HFF-Myc (cell line): Measurements from ENCODE around the gene HNRNPAB.

Experiments
- DNase-seq: peaks from one replicate; pipeline ENCODE4 v3.0.0-alpha.2; 2011; ENCODE audit warnings: low read depth; ENCODE audit errors: extremely low read depth
- H3K4me3 ChIP-seq: replicated peaks from 2 replicates; pipeline ENCODE4 v1.5.1; 2011; ENCODE audit warnings: low read depth, mild to moderate bottlenecking, control low read depth, low read length
- TF ChIP-seq, protein P1 (sequence below): IDR thresholded peaks from 2 replicates; pipeline ENCODE4 v1.5.1; 2012; ENCODE audit warnings: mild to moderate bottlenecking, low read depth, low read length, control low read depth; ENCODE audit errors: missing control alignments

HNRNPAB gene

GRCh38 chr5:178234750-178235587 lies 30.6 kb downstream of the HNRNPAB start:
- TF ChIP-seq, protein P1, sequence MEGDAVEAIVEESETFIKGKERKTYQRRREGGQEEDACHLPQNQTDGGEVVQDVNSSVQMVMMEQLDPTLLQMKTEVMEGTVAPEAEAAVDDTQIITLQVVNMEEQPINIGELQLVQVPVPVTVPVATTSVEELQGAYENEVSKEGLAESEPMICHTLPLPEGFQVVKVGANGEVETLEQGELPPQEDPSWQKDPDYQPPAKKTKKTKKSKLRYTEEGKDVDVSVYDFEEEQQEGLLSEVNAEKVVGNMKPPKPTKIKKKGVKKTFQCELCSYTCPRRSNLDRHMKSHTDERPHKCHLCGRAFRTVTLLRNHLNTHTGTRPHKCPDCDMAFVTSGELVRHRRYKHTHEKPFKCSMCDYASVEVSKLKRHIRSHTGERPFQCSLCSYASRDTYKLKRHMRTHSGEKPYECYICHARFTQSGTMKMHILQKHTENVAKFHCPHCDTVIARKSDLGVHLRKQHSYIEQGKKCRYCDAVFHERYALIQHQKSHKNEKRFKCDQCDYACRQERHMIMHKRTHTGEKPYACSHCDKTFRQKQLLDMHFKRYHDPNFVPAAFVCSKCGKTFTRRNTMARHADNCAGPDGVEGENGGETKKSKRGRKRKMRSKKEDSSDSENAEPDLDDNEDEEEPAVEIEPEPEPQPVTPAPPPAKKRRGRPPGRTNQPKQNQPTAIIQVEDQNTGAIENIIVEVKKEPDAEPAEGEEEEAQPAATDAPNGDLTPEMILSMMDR = peak; percentile 83
- no peak overlapping the region for H3K4me3 ChIP-seq

DNA sequence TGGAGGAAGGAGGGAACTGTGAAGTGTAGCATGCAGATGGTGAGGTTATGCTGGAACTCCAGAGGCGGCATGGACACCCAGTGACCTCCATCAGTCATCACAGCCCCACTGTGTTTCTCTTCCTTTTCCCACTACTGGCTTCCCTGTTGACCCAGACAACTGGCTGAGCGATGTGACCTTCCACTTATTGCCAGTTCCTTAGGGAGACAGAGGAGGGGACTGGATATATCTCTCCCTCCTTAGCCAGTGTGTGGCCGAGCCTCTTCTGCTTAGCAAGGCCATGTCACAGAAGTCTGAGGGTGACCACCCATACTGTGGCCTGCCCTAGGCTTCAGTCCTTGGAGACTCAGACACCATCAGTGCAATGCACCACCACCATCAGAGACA lies 31.2 kb downstream of the HNRNPAB start:
- TF ChIP-seq, protein P1 = no peak
- no peak overlapping the region for H3K4me3 ChIP-seq
- DNase-seq = no peak

More at GRCh38 chr5:178234750-178235587, 30.6 kb downstream of the HNRNPAB start:
- no peak for DNase-seq

DNA sequence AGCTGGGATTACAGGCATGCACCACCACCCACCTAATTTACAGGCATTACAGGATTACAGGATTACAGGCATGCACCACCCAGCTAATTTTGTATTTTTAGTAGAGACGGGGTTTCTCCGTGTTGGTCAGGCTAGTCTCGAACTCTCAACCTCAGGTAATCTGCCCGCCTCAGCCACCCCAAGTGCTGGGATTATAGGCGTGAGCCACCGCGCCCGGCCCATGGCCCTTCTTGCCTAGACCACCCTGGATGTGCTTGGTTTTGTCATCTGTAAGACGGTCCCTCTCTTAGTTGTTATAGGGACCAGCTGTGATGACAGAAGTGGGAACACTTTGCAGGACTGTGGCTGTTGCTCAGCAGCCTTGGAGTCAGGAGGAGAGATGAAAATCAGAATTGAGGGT lies 31.8 kb downstream of the HNRNPAB start:
- H3K4me3 ChIP-seq = no peak overlapping the region
- DNase-seq = no peak
- TF ChIP-seq, protein P1 = no peak

DNA sequence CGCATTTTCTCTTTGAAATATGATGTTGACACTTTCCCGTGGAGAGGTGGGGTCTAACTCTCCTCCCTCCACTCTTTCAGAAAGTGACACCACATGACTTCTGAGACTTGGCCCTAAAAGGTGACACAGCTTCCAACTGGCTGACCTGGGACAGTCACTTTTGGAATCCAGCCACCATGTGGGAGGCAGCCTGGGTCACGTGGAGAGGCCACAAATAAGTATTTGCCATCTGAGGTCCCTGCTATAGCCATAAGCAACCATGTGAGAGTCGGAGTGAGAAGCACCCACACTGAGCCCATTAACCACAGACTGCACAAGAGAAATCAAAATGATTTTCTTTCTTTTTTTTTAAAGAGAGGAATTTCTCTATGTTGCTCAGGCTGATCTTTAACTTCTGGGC lies 32.3 kb downstream of the HNRNPAB start:
- TF ChIP-seq, protein P1 = no peak
- DNase-seq = no peak
- H3K4me3 ChIP-seq = no peak overlapping the region

DNA sequence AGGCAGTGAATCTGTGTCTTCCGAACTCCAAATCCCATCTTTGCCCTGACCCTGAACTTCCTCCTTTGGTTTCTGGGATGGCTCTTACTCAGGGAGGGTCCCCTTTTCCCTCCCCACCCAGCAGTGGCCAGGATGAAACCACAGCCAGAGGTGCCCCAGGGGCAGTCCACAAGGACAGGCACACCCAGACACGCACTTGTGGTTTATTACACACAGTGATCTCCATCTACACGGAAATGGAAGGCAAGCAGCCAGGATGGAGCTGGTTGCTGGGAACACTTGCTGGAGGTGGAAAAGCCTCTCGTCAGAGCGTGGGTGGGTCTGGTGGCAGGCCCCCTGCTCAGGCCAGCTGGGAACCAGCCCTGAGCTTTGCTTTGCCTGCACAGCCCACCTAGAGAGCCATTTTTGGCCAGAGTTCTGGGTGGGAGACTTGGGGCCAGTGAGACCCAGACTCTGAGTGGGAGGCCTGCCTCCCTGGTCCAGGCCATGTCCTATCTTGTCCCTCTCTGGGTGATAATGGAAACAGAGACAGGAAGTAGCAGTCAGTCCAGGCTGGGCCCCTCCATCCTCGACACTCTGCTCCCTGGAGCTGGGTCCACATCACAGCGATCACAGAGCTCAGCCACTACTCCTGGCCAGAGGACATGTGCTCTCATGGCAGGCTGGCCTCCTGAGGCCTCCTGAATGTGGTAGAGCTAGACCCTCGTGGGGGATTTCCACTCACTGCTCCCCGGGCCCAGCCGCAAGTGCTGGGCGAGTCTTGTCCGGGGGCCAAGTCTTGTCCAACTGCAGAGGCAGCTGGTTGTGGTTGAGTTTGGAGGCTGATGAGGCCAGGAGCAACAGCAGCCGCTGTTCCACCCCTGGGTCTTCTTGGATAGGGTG lies 33.3 kb downstream of the HNRNPAB start:
- TF ChIP-seq, protein P1 = no peak
- no peak for DNase-seq
- H3K4me3 ChIP-seq = no peak overlapping the region

DNA sequence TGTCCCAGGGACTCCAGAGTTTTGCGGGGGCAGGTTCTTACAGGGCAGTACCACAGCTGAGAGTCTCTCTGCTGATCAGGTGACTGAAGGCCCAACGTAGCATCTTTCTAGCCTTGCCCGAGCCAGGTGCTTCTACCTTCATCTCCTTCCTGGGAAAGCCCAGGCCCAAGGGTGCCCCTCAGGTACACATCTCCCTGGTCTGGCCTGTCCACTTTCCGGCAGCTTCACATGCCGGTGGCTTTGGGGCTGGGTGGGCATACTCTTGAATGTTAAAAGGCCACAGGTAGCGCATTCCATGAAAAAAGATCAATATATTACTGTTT lies 33.9 kb downstream of the HNRNPAB start:
- no peak for DNase-seq
- no peak overlapping the region for H3K4me3 ChIP-seq
- TF ChIP-seq, protein P1 = no peak
